HG03439 (cell line): Measurements from ENCODE around the gene IL17RA.

ENCODE experiments used
- ATAC-seq: cut with Tn5 transposase; IDR thresholded peaks from one replicate; pipeline ENCODE4 v1.9.1; 2021; ENCODE audit warnings: mild to moderate bottlenecking, moderate library complexity; ENCODE audit not compliant: unreplicated experiment

IL17RA gene

GRCh38 chr22:17105143-17106129 lies 20.6 kb downstream of the IL17RA start:
- no peak for ATAC-seq

GRCh38 chr22:17106161-17106784 lies 21.5 kb downstream of the IL17RA start:
- ATAC-seq: no peak

- no peak for ATAC-seq
Observed at GRCh38 chr22:17106785-17107546, 22.2 kb downstream of the IL17RA start.

DNA sequence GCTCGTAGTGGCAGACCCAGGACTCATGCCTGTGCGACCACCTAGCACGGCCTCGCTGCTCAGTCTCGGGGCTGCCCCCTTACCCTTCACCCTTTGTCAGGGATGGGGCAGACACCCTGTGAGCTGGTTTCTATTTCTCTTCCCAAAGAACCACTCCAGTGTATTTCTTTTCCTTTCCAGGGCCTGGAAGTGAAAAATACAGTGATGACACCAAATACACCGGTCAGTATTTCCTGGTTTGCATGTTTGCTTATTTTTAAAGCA lies 22.7 kb downstream of the IL17RA start:
- ATAC-seq: no peak

DNA sequence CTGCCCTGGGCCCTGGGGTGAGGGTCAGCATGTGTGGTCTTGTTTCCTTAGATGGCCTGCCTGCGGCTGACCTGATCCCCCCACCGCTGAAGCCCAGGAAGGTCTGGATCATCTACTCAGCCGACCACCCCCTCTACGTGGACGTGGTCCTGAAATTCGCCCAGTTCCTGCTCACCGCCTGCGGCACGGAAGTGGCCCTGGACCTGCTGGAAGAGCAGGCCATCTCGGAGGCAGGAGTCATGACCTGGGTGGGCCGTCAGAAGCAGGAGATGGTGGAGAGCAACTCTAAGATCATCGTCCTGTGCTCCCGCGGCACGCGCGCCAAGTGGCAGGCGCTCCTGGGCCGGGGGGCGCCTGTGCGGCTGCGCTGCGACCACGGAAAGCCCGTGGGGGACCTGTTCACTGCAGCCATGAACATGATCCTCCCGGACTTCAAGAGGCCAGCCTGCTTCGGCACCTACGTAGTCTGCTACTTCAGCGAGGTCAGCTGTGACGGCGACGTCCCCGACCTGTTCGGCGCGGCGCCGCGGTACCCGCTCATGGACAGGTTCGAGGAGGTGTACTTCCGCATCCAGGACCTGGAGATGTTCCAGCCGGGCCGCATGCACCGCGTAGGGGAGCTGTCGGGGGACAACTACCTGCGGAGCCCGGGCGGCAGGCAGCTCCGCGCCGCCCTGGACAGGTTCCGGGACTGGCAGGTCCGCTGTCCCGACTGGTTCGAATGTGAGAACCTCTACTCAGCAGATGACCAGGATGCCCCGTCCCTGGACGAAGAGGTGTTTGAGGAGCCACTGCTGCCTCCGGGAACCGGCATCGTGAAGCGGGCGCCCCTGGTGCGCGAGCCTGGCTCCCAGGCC lies 23.7 kb downstream of the IL17RA start:
- no peak for ATAC-seq

DNA sequence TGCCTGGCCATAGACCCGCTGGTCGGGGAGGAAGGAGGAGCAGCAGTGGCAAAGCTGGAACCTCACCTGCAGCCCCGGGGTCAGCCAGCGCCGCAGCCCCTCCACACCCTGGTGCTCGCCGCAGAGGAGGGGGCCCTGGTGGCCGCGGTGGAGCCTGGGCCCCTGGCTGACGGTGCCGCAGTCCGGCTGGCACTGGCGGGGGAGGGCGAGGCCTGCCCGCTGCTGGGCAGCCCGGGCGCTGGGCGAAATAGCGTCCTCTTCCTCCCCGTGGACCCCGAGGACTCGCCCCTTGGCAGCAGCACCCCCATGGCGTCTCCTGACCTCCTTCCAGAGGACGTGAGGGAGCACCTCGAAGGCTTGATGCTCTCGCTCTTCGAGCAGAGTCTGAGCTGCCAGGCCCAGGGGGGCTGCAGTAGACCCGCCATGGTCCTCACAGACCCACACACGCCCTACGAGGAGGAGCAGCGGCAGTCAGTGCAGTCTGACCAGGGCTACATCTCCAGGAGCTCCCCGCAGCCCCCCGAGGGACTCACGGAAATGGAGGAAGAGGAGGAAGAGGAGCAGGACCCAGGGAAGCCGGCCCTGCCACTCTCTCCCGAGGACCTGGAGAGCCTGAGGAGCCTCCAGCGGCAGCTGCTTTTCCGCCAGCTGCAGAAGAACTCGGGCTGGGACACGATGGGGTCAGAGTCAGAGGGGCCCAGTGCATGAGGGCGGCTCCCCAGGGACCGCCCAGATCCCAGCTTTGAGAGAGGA lies 24.5 kb downstream of the IL17RA start:
- ATAC-seq: no peak

GRCh38 chr22:17109976-17110375 lies 25.2 kb downstream of the IL17RA start:
- no peak for ATAC-seq

DNA sequence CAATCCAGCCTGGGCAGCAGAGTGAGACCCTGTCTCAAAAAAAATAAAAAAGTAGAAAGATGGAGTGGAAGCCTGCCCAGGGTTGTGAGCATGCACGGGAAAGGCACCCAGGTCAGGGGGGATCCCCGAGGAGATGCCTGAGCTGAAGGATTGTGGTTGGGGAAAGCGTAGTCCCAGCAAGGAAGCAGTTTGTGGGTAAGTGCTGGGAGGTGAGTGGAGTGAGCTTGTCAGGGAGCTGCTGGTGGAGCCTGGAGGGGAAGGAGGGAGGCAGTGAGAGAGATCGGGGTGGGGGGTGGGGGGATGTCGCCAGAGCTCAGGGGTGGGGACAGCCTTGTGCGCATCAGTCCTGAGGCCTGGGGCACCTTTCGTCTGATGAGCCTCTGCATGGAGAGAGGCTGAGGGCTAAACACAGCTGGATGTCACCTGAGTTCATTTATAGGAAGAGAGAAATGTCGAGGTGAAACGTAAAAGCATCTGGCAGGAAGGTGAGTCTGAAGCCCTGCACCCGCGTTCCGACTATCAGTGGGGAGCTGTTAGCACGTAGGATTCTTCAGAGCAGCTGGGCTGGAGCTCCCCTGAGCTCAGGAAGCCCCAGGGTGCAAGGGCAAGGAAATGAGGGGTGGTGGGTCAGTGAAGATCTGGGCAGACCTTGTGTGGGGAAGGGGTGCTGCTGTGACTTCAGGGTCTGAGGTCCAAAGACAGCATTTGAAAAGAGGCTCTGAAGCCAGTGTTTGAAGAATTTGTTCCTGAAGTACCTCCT lies 26.2 kb downstream of the IL17RA start:
- no peak for ATAC-seq

- ATAC-seq: no peak
Observed at GRCh38 chr22:17112491-17113042, 27.8 kb downstream of the IL17RA start.

- no peak for ATAC-seq
Observed at GRCh38 chr22:17113600-17113999, 28.8 kb downstream of the IL17RA start.

DNA sequence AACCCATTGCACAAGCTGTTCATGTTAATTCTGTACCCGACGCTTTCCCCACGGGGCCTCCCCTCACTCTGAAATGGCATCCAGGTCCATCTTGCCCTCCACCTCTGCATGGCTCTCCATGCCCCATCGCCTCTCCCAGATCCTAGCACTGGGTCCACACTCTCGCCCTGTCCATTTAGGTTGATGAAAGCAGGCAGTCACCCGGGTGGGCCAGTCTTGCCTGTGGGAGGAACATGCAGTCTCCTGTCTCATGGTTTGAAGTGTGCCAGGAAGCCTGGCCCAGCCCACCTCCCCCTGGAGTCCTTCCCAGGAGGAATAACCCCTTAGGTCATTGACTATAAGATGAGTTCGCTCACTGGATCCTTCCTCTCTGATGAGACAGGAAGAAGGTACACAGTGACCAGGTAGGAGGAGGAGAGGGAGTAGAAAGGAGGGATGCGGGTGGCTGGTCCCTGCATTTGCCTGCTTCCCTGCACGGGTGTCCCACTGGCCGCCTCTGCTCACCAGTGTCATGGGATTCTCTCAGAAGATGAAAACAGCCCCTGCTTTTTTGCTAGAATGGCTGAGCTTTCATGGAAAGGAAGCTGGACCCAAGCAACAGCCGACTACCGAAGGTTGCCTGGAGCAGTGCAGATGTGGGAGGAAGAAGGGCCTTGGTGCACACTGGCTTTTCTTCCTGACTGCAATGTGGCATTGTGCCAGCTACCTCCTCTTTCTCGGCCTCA lies 29.5 kb downstream of the IL17RA start:
- ATAC-seq: no peak

GRCh38 chr22:17114898-17115235 lies 30.1 kb downstream of the IL17RA start:
- no peak for ATAC-seq

- no peak for ATAC-seq
Observed at GRCh38 chr22:17115236-17115635, 30.4 kb downstream of the IL17RA start.

DNA sequence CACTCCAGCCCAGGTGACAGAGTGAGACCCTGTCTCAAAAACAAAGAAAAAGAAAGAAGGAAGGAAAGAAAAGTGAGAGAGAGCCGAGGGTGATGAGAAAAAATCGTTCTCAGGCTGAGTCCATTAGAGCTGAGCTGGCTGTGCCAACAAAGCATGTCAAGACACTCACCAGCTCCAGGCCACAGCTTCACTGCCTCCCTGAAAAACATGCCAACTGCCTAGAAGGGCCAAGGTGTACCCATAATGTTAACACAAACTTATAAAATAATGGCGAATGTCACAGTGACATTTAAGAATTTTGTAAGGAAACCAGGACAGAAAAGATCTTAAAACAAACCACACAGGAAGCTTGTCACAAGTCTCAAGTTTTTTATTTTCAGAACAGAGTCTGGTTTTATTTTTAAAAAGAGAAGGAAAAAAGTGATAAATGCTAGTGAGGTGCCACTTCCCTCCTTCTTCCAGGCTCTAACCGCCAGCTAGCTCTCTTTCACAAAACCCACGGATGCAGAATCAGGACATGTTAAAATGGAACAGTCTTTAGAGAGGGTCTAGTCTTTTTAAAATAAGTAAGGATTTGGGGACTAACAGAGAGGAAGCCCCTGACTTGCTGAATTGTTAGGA lies 31.3 kb downstream of the IL17RA start:
- no peak for ATAC-seq

DNA sequence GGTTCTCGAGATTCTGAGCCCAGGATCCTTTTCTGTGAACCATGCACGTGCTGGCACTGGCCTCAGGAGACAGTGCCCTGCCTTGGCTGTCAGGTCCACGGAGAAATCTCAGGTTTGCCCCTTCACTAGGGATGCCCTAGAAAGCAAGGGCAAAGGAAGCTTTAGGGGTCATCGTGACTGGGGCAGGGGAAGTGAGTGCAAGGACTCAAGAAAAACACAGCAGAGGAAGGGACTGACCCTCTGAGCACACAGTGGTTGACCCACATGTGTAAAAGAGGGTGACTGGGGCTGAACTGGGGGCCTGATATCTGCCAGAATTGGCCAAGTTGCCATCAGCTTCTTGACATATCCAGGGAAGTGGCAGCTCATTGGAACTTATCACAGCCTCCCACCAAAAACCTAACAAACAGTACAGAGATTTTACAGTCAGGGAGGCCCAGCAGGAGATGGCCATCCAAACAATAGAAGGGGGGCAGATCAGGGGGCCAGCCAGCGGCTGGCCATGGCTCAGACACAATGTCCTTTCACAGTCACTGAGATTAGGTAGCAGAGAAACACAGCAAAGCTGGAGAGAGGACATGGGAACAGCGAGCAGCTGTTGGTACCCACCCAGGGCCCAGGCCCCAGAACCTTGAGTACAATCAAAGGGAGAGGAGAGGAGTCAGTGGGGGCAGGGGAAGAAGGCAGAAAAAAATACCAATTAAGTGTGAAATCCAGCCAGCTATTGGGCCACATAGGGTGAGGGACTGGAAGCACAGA lies 32.0 kb downstream of the IL17RA start:
- no peak for ATAC-seq

DNA sequence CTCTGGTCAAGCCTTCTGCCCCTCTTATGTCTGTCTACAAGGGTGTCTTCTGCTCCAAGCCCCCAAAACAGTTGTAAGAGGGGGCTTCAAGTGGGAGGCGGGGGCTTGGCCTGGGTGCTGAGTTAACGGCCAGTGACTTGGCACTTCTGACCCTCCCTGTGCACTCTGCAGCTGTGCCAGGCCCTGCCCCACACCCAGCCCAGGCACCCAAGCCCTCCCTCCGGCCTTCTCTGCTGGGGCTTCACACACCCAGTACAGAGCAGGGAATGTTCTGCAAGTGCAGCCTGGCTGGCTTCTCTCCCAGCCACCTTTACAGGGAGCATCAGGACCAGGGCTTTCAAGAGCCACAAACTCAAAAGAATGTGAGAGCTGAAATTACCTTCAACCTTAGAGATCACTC lies 32.6 kb downstream of the IL17RA start:
- ATAC-seq: no peak

DNA sequence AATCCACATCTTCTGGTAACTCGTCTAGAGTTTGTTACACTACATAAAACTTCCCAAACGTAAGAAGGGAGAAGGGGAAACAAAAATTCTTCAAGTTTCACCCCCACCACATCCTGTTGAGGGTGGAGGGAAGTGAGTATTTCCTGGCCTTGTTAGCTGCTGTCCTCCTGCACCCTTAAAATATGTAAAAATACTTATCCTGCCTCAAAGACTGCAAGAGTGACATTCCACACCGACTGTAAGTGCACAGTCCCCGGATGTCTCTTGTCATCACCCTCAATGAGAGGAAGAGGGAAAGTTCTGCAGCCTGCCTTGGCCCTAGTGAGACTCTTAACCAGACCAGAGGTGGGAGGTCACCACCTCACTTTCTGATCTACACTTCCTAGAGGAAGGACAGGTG lies 33.1 kb downstream of the IL17RA start:
- ATAC-seq: no peak
